ENCODE measurements around the gene DNAJB14. TPM values are rescaled to one million over a fixed set of nuclear protein-coding genes. Genes with fewer than 3 reads are reported as not detected.
A peak's percentile ranks its signal among the peaks of the same experiment; 100 is the strongest.

Gene DNAJB14
- total RNA-seq, 4 donors from 2014 or later = 21.2 to 40.0 (median 33.6) TPM

- Histone ChIP-seq H3K4me1 (peaks cover 0 to 41% (median 29%) of the 10 kb centered on the region in 4 donors), H3K36me3 (no peaks in the 10 kb centered on the region), H3K4me3 (no peak overlapping the region), H3K9me3 (no peaks in the 10 kb centered on the region), H3K27ac (replicated peaks in 1 of 4) (peak overlapping the region; percentile 26 to 74 (median 60)), H3K27me3 (no peaks in the 10 kb centered on the region)
- DNase-seq (ENCODE audit: extremely low spot score) = no peak
- intact Hi-C loops (cut with DNase I) = no loop called here
- TF ChIP-seq EP300 (IDR thresholded peaks at IDR 0.05) = no peak
- TF ChIP-seq CTCF (IDR thresholded peaks at IDR 0.05) = no peak
- TF ChIP-seq POLR2AphosphoS5 (IDR thresholded peaks at IDR 0.05) = peak in 1 of 2 donors; percentile 49
- 32% methylated on average over 8 of the region's 8 CpGs for WGBS
Measured at GRCh38 chr4:99868126-99868596, 78.3 kb downstream of the DNAJB14 start.

- Histone ChIP-seq H3K4me3 (no peak overlapping the region), H3K27me3 (no peaks in the 10 kb centered on the region), H3K4me1 (peaks cover 0 to 47% (median 32%) of the 10 kb centered on the region in 4 donors), H3K36me3 (no peaks in the 10 kb centered on the region), H3K27ac (replicated peaks in 1 of 4) (peak overlapping the region in 3 of 4 donors; percentile 37 to 61 (median 40)), H3K9me3 (no peaks in the 10 kb centered on the region)
- TF ChIP-seq EP300 (IDR thresholded peaks at IDR 0.05) (no peak), CTCF (IDR thresholded peaks at IDR 0.05) (no peak), POLR2AphosphoS5 (IDR thresholded peaks at IDR 0.05) (no peak)
- no peak for DNase-seq (ENCODE audit: extremely low spot score)
- intact Hi-C loops (cut with DNase I) = no loop called here
- WGBS = 25% methylated on average over 3 of the region's 3 CpGs
Measured at GRCh38 chr4:99863804-99864203, 82.6 kb downstream of the DNAJB14 start.

GRCh38 chr4:99861120-99861905 lies 85.1 kb downstream of the DNAJB14 start:
- no peaks in the 10 kb centered on the region for H3K9me3 ChIP-seq
- 43% methylated on average over 5 of the region's 5 CpGs for WGBS
- H3K36me3 ChIP-seq = no peaks in the 10 kb centered on the region
- no peaks in the 10 kb centered on the region for H3K27me3 ChIP-seq
- no peak for DNase-seq (ENCODE audit: extremely low spot score)
- H3K27ac ChIP-seq (replicated peaks in 1 of 4) = no peak overlapping the region
- TF ChIP-seq CTCF (IDR thresholded peaks at IDR 0.05) (no peak), EP300 (IDR thresholded peaks at IDR 0.05) (no peak), POLR2A (IDR thresholded peaks at IDR 0.05; ENCODE audit: low read depth) (no peak), POLR2AphosphoS5 (IDR thresholded peaks at IDR 0.05) (no peak)
- intact Hi-C loops (cut with DNase I) = no loop called here
- no peak overlapping the region for H3K4me3 ChIP-seq
- peaks cover 0 to 27% (median 19%) of the 10 kb centered on the region in 4 donors for H3K4me1 ChIP-seq

- Histone ChIP-seq H3K4me3 (no peak overlapping the region), H3K36me3 (no peaks in the 10 kb centered on the region), H3K9me3 (no peaks in the 10 kb centered on the region), H3K27me3 (no peaks in the 10 kb centered on the region), H3K27ac (replicated peaks in 1 of 4) (no peak overlapping the region), H3K4me1 (peaks cover 0 to 23% (median 16%) of the 10 kb centered on the region in 4 donors)
- DNase-seq (ENCODE audit: extremely low spot score) = no peak
- TF ChIP-seq EP300 (IDR thresholded peaks at IDR 0.05) = no peak
- TF ChIP-seq POLR2A (IDR thresholded peaks at IDR 0.05; ENCODE audit: low read depth) = no peak
- no peak for TF ChIP-seq POLR2AphosphoS5 (IDR thresholded peaks at IDR 0.05)
- TF ChIP-seq CTCF (IDR thresholded peaks at IDR 0.05) = no peak
- intact Hi-C loops (cut with DNase I) = no loop called here
- WGBS = 76% methylated on average over 2 of the region's 2 CpGs
Measured at GRCh38 chr4:99860521-99860920, 85.9 kb downstream of the DNAJB14 start.

Data from esophagus muscularis mucosa (tissue), 4 donors.